ENCODE measurements around the gene TRDN.
"Not testable (repeated sequence)": the region's sequence is repeated elsewhere in the genome, so short reads cannot be mapped to it uniquely, and the experiment has no call there.

The TRDN gene

GRCh38 chr6:123503619-123504018 is 133.1 kb downstream of the TRDN start:
- DNase-seq (ENCODE audit: low read depth, low spot score), result no peak

DNA sequence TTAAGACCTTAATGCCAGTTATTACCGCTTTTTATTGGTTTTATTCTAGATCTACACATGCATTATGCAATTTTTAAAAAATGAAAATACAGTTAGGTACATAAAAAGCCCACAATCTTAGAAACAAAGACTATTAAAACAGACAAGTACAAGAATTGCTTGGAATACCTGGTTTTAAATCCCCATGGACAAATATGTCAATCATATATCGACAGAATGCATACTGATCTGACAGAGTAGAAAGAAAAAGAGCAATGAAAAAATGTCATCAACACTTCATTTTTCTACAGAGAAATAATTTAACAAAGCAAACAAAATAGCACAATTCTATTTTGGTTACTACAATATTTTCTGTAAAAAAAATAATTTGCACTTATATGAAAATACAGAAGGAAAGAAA is 139.7 kb downstream of the TRDN start:
- DNase-seq (ENCODE audit: low read depth, low spot score), result no peak

- no peak for DNase-seq (ENCODE audit: low read depth, low spot score)
These were observed 147.2 kb downstream of the TRDN start for GRCh38 chr6:123489589-123489988.

DNA sequence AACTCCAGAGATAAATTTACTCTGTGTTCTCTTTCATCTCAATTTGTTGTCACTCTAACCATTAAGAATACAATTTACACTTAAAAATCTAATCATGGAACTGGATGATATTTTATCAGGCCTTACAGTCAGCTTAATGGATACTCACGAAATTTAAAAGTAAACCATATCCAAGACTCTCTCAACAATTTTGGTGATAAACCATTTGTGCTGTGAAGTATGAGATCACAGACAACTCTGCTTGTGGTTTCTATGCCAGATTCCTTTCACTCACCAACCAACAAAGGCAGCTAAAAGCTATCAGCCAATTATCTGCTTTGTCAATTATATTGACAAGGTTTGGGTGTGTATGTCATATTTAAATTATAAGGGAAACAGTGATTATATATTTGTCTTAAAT is 155.8 kb downstream of the TRDN start:
- no peak for DNase-seq (ENCODE audit: low read depth, low spot score)

GRCh38 chr6:123472025-123472702 is 164.6 kb downstream of the TRDN start:
- DNase-seq (ENCODE audit: low read depth, low spot score), result peak; percentile 25

- no peak for DNase-seq (ENCODE audit: low read depth, low spot score)
These were observed 169.4 kb downstream of the TRDN start for GRCh38 chr6:123467392-123467791.

GRCh38 chr6:123462152-123462551 is 174.6 kb downstream of the TRDN start:
- DNase-seq (ENCODE audit: low read depth, low spot score), result no peak

- DNase-seq (ENCODE audit: low read depth, low spot score), result no peak
These were observed 178.5 kb downstream of the TRDN start for GRCh38 chr6:123458218-123458617.

DNA sequence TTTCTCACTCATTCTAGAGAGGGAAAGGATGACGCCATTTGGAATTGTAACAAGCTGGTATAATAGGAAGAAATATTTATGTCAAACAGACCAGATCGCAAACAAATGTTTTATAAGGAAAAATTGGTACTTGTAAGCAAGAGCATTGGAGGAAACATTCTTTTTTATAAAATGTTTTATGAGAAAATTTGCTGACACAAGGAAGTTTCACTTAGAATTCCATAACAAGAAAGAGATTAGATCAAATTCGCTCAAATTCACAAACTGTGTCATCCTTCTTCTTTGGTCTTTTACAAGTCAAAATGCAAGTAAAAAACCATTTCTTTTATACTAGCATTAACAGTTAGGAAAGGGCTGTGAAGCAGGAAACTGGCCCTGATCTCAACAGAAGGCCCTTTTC is 179.9 kb downstream of the TRDN start:
- DNase-seq (ENCODE audit: low read depth, low spot score), result no peak

DNA sequence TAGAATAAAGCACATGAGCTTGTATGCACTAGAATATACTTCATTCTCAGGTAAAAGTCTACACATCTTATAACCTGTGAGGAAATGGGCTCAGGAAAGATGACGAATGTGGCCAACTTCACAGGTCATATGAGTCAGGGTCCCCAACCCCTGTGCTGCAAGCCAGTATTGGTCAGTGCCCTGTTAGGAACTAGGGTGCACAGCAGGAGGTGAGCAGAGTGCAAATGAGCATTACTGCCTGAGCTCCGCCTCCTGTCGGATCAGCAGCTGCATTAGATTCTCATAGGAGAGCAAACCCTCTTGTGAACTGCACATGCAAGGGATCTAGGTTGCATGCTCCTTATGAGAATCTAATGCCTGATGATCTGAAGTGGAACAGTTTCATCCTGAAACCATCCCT is 182.3 kb downstream of the TRDN start:
- DNase-seq (ENCODE audit: low read depth, low spot score), result no peak

- not testable (repeated sequence) for DNase-seq (ENCODE audit: low read depth, low spot score)
These were observed 183.7 kb downstream of the TRDN start for GRCh38 chr6:123453071-123453470.

DNA sequence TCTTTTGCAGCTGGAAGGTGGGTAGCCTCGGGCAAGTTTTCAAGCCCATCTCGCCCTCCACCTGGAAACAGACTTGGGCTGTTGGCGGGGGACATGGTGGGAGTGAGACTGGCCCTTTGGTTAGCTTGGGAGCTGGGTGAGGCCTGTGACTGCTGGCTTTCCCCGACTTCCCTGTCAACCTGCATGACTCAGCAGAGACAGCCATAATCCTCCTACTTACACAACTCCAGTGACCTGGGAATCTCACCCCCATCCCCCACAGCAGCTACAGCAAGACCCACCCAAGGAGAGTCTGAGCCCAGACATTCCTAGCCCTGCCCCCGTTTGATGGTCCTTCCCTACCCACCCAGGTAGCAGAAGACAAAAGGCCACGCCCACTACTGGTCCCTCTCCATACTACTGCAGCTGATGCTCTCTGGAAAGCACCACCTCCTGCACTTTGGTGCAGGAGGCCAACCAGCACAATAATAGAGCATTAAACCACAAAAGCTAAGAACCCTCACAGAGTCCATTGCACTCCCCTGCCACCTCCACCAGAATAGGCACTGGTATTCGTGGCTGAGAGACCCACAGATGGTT is 188.4 kb downstream of the TRDN start:
- peak; percentile 14 for DNase-seq (ENCODE audit: low read depth, low spot score)

- no peak for DNase-seq (ENCODE audit: low read depth, low spot score)
These were observed 189.3 kb downstream of the TRDN start for GRCh38 chr6:123447315-123447937.

DNA sequence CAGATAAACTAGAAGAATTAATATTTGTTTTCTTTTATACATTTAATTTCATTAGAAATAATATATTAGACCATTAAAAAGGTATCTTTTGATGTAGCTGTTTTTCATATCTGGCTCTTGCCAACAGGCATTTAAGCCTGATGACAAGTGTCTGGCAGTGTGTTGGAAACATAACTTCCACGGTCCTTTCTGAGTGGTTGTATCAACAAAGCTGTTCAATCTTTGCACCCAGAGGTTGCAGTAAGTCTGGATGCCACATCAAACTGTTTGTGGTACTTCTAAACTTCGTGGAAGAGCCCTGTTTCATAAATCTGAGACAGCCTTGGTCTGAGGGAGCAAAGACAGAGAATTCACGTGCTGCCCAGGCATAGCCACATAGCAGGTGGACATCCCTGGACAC is 197.4 kb downstream of the TRDN start:
- no peak for DNase-seq (ENCODE audit: low read depth, low spot score)

DNA sequence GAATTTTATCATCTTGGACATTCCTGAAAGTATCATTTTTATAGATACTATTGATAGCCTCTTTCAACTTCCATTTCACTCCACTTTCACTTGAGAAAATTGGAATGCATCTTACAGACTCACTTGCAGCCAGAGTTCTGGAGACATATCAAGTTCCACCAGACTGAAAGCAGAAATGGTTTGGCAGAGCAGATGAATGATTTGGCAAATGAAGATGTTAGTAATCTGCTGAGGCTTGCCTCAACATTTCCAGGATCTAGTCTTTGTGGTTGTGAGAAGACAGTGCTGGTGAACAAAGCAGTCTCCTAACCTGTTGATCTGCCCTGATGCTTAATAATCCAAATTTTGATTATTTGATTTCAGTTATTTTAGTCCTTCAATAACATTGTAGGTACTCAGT is 202.6 kb downstream of the TRDN start:
- no peak for DNase-seq (ENCODE audit: low read depth, low spot score)

GRCh38 chr6:123430970-123431369 is 205.8 kb downstream of the TRDN start:
- no peak for DNase-seq (ENCODE audit: low read depth, low spot score)

DNA sequence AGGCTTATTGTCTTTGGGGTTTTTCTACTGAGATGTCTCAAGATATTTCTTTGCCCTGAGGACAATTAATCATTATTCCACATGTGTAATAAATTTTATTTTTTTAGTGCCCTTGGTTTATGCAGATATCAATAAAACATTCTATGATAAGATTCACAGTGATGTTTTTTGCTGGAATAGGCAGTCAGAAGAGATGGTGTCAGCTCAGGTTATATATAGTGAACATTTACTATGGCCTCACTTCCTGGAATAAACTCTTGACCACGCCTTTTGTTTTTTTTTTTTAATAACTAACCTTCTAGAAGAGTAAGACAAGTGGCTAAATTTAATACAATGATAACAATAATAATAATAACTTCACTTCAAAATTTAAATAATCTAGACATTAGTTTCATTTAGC is 209.7 kb downstream of the TRDN start:
- no peak for DNase-seq (ENCODE audit: low read depth, low spot score)

- no peak for DNase-seq (ENCODE audit: low read depth, low spot score)
These were observed 213.6 kb downstream of the TRDN start for GRCh38 chr6:123423130-123423529.

DNA sequence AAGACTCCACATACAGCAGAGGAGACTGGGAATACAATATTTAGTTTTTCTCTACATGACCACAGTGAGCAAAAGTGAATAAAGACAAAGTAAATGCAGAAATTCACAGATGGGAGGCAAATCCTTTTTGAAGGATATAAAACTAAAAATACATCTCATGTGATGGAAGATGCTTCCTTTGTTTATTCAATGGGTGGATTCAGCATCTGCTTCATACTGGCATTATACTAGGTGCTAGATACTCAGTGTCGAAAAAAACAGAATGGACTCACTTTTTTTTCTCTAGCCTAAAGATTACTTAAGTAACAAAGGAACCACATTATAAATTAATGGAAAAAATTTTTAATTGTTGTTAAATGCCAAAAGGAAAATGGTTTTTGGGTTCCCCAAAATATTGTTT is 216.2 kb downstream of the TRDN start:
- DNase-seq (ENCODE audit: low read depth, low spot score), result no peak

GRCh38 chr6:123418071-123418470 is 218.7 kb downstream of the TRDN start:
- DNase-seq (ENCODE audit: low read depth, low spot score), result no peak

- no peak for DNase-seq (ENCODE audit: low read depth, low spot score)
These were observed 219.2 kb downstream of the TRDN start for GRCh38 chr6:123417535-123417934.

DNA sequence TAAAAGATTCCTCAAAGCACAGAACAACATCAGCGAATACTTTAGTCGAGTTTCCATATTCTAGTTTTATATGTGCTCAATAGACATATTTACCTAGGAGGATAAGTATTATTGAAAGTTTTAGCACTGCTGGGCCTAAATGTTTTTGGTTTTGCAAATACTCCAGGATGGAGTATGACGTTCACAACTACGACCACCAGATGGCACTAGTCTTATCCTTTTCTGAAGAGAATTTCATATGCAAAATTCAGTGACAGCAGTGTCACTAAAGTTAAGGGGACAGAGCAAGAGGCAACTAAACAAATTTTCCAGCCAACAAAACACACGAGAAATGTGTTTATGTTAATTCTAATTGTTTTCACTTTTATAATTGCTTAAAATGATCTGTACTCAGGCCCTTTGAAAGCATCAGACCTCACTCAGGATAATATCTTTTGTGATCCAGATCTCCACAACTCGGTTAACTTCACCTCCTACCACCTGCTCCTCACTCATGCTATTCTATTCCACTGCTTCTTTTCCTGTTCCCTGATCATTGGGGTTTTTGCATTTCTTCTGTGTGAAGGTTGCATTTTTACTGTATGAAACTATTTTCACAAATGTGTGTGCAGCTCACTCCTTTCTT is 220.8 kb downstream of the TRDN start:
- DNase-seq (ENCODE audit: low read depth, low spot score), result peak; percentile 30

DNA sequence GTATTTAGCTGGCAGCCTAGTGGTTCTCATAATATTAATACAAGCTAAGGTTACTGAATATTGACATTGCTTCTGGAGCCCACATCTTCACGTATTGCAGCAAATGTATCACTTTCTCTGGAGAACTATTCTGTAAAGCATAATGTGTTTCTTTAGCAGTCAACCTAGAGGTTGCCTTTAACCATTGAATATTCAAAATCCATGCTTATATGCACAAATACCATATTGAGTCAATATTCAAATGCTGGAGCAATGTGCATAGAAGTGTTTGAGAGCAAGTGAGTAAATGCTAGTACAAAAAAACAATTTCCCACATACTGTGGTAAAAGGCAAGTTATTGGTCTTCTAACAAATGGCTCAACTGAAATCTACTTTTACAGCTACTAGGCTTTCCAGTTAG is 231.8 kb downstream of the TRDN start:
- no peak for DNase-seq (ENCODE audit: low read depth, low spot score)

Data from ELF-1 (cell line).